Measurements from ENCODE around the gene NME5.
A peak's percentile ranks its signal among the peaks of the same experiment; 100 is the strongest.
"Not testable (repeated sequence)": the region's sequence is repeated elsewhere in the genome, so short reads cannot be mapped to it uniquely, and the experiment has no call there.

NME5 gene

GRCh38 chr5:138138949-138139780 lies at the start of gene NME5:
Gene NME5, minus strand, starts transcription at chr5:138139428. Its CDS starts 648 bp downstream, at chr5:138138780.
- DNase-seq = peak; percentile 6

- no peak for DNase-seq
These were observed 49.4 kb upstream of the NME5 start for GRCh38 chr5:138188626-138189025.

GRCh38 chr5:138186002-138186447 lies 46.8 kb upstream of the NME5 start:
- DNase-seq = peak; percentile 97

- no peak for DNase-seq
These were observed 43.6 kb upstream of the NME5 start for GRCh38 chr5:138182808-138183207.

GRCh38 chr5:138180841-138181240 lies 41.6 kb upstream of the NME5 start:
- no peak for DNase-seq

- peak; percentile 86 for DNase-seq
These were observed 41.1 kb upstream of the NME5 start for GRCh38 chr5:138180183-138180782.

- peak; percentile 31 for DNase-seq
These were observed 40.1 kb upstream of the NME5 start for GRCh38 chr5:138179277-138179857.

- peak; percentile 98 for DNase-seq
These were observed 39.5 kb upstream of the NME5 start, which contains the start of the genes BRD8 and KIF20A for GRCh38 chr5:138178516-138179276. Gene BRD8, minus strand, starts transcription at chr5:138178630. Its CDS starts 16 bp downstream, at chr5:138178614. Gene KIF20A, plus strand, starts transcription at chr5:138179112. Its CDS starts 569 bp downstream, at chr5:138179681.

GRCh38 chr5:138177941-138178515 lies 38.8 kb upstream of the NME5 start:
- peak; percentile 29 for DNase-seq

- no peak for DNase-seq
These were observed 31.1 kb upstream of the NME5 start for GRCh38 chr5:138170299-138170698.

- no peak for DNase-seq
These were observed 29.9 kb upstream of the NME5 start for GRCh38 chr5:138169124-138169523.

- DNase-seq = no peak
These were observed 24.5 kb upstream of the NME5 start for GRCh38 chr5:138163721-138164120.

- no peak for DNase-seq
These were observed 21.5 kb upstream of the NME5 start for GRCh38 chr5:138160706-138161105.

- DNase-seq = no peak
These were observed 20.4 kb upstream of the NME5 start for GRCh38 chr5:138159666-138160065.

- DNase-seq = no peak
These were observed 18.4 kb upstream of the NME5 start for GRCh38 chr5:138157626-138158025.

GRCh38 chr5:138155977-138156376 lies 16.7 kb upstream of the NME5 start:
- not testable (repeated sequence) for DNase-seq

- no peak for DNase-seq
These were observed 10.3 kb upstream of the NME5 start for GRCh38 chr5:138149530-138149929.

- DNase-seq = no peak
These were observed 9.6 kb upstream of the NME5 start for GRCh38 chr5:138148811-138149210.

GRCh38 chr5:138143578-138143977 lies 4.3 kb upstream of the NME5 start:
- not testable (repeated sequence) for DNase-seq

- DNase-seq = no peak
These were observed 2.5 kb upstream of the NME5 start for GRCh38 chr5:138141734-138142133.

- no peak for DNase-seq
These were observed 1.0 kb upstream of the NME5 start for GRCh38 chr5:138140268-138140667.

GRCh38 chr5:138139781-138140090 lies 508 bp upstream of the NME5 start:
- peak; percentile 69 for DNase-seq

- no peak for DNase-seq
These were observed 6.7 kb downstream of the NME5 start for GRCh38 chr5:138132543-138132942.

Data from MV-4-11 (cell line).